T47D (cell line): ENCODE data around the gene TBX10.
"Not testable (repeated sequence)": the region's sequence is repeated elsewhere in the genome, so short reads cannot be mapped to it uniquely, and the experiment has no call there.

Source experiments
- DNase-seq, 2 experiments: peaks; one replicate each; pipeline versions ENCODE4 v3.0.0 to v3.0.0-alpha.2; 2011 to 2012; ENCODE audit warnings: low read depth in 1 of 2, low spot score in 1 of 2
- JUND ChIP-seq: IDR thresholded peaks from 2 replicates; pipeline ENCODE4 v1.6.1; 2012; ENCODE audit warnings: low read depth
- in situ Hi-C: cut with HindIII; loops from 2 replicates; pipeline ENCODE4 v1.10.0; 2016; ENCODE audit warnings: low sequenced_read_pairs, low pct_unique_long_range_greater_than_20kb

TBX10 gene

DNA sequence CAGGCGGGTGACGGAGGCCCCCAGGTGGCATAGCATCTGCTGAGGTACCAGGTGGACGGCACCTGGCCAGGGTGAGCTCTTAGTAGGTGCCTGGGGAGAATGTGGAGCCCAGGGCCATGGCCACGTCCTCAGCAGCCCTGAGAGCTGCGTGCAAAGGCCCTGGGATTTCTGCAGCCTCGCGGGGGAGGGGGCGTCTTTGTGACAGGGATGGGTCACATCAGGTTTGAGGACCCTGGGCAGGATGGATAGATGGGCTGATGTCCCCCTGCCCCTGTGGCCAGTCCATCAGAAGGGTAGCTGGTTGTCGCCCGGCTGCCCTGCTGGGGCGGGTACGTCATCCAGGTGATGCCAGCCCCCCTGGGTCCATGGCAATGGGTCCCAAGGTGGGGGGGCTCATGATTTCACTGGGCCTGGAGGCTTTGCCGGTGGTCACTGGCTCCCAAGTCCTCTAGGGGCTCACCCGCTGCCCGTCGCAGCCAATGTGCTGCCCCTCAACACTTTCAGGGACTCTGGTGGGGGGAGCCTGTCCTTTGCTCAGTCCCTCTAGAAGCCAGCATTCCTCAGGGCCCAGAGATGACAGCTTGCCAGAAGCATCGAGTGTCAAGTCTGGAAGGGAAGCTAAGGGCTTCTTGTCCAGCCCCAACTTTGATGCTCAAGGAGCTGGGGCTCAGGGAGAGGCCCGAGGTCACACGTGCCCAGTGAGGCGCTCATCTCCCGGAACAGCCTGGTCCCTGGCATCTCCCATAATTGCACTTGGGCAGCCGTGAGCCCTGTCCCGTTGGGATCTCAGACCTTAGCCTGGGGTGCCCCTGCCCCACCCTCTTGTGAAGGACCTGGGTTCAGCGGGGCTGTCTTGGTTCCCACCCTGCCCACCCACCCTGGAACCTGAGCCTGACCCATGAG is 777 bp downstream of the TBX10 start:
- no peak for DNase-seq
- in situ Hi-C loops = no loop called here
- TF ChIP-seq JUND = no peak

DNA sequence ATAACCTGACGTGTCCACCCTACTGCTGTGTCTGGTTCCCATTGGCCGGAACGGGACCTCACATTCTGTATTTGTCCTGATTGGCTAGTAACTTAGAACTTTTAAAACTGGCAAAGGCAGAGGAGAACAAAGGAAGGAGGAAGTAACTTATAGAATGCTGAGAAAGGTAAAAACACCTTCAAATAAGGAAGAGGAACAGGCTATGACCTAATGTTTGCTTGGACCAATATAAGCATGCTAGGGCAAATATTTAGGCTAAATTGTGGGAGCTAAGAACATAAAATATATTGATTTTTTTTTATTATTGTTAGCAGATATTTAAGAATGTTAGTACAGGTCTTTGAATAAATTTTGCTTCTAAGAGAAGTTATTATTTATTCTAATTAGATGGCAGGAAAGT is 2.1 kb downstream of the TBX10 start:
- in situ Hi-C loops = not testable (repeated sequence)
- peak in 1 of 2 experiments; percentile 60 for DNase-seq

DNA sequence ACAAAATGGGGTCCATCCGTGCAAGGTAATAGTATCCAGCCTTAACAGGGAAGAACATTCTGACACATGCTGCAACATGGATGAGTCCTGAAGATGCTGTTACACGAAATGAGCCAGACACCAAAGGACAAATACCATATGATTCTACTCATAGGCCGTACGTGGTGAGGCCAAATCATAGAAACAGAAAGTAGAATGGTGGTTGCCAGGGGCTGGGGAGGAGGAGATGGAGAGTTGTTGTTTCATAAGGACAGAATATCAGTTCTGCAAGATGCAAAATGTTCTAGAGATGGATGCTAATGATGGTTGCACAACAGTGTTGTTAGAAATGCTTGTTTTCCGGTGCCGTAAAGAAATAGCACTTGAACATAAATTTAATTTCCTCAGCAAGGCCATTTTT is 2.6 kb downstream of the TBX10 start:
- DNase-seq = no peak
- TF ChIP-seq JUND = no peak
- in situ Hi-C loops = no loop called here

DNA sequence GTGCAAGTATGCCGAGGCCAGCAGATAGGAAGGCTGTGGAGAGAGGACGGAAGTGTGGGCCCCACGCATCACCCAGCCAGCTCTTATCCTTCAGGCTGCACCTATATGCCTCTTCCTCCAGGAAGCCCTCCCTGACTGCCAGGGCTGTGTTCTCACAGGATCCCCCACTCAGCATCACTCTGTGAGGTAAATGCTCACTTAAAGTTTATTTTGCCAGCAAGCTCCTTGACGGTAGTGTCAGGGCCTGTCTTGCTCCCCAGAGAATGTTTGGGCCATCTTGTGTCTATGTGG is 4.4 kb downstream of the TBX10 start:
- in situ Hi-C loops = no loop called here
- TF ChIP-seq JUND = no peak

DNA sequence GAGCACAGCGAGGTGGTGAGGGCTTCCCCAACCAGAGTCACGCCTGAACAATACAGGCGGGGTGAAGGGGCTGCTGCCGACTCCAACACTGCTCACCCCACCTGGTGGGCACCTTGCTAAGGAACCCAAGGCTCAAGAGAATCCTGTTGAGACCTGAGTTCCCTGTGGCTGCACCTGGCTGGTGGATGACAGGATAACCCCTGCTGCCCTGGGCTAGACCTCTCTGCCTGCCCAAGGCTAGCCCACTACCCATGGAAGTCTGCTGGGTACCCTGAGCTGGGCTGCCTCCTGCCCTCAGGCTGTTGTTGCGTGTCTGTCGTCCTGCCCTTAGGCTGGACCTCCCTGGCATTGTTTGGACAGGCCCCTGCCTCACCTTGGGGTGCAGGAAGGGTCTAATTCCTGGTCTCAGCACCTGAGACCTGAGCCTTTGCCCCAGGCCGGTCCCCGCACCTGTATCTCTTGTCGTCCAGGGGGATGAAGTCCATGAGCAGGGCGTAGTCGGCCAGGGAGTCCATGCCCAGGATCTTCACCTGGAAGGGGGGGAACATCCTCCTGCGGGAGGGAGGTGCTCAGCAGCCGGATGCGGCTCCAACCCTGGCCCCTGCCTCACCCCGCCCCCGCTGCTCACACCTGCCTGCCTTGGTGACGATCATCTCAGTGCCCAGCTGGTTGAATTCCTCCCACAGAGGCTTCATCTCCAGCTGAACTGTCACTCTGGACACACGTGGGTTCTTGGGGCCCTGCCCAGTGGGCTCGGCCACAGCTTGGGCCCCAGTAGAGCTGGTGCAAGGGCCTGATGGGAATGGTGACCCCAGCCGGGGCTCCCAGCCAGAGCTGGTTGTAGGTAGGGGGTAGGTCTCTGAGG is 5.0 kb downstream of the TBX10 start:
- no peak for DNase-seq
- TF ChIP-seq JUND = no peak
- in situ Hi-C loops = no loop called here

More for the DNA sequence above, 4.4 kb downstream of the TBX10 start:
- DNase-seq = no peak

DNA sequence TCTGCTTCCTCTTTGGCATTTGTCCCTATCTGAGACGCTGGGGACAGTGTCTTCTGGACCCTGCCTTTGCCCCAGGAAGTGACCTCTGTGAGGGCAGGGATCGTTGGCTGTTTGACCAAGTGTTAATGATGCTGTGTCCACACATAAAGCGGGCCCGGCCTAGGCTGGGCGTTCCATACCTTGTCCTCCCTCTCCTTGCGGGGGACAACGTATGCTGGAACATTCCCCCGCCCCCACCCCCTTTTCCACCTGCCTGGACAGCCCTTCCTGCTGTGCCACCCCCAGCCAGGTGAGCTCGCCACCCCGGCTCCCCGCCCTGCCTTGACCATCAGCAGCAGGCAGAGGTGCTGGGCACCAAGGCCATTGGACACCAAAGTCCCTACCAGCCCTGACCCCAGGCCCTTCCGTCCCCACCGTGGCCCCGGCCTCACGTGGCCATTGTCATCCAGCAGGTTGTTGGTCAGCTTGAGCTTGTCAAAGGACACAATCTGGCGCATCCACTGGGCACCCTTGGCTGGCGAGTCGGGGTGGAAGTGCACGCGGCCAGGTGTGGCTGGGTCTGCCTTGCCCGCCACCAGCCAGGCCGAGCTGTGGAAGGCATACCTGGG is 5.7 kb downstream of the TBX10 start:
- TF ChIP-seq JUND = no peak
- in situ Hi-C loops = no loop called here
- DNase-seq = no peak

DNA sequence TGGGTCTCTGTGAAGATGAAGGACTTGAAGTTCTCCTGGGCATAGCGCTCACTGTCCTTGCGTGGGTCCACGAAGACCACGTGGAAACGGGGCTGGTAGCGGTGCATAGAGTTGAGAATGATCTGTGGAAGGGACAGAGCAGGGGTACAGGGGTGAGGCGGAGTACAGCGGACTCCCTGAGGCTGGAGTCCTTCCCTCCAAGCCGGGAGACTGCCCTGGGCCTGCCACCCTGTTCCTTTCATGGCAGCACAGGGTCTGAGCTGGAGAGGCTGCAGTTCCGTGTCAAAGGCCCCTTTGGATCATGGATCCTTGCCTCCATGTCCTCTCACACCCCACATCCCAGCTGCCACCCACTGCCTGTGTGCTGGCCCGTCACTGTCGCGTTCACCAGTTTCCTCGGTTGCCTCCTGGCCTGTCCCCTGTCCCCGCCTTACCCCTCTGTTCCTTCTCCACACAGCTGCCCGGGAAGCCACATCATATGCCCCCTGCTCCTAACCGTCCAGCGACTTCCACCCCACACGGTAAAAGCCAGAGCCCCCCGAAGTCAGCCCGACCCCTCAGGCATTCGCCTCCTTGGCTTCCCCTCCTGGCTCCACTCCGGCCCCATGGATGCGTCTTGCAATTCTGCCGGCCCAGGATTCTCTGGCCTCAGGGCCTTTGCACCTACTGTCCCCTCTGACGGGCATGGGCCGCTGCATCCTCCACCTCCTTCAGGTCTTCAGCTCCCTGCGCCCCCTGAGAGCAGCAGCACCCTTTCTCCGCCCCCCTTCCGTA is 6.4 kb downstream of the TBX10 start:
- no peak for TF ChIP-seq JUND
- no peak for DNase-seq
- in situ Hi-C loops = no loop called here

DNA sequence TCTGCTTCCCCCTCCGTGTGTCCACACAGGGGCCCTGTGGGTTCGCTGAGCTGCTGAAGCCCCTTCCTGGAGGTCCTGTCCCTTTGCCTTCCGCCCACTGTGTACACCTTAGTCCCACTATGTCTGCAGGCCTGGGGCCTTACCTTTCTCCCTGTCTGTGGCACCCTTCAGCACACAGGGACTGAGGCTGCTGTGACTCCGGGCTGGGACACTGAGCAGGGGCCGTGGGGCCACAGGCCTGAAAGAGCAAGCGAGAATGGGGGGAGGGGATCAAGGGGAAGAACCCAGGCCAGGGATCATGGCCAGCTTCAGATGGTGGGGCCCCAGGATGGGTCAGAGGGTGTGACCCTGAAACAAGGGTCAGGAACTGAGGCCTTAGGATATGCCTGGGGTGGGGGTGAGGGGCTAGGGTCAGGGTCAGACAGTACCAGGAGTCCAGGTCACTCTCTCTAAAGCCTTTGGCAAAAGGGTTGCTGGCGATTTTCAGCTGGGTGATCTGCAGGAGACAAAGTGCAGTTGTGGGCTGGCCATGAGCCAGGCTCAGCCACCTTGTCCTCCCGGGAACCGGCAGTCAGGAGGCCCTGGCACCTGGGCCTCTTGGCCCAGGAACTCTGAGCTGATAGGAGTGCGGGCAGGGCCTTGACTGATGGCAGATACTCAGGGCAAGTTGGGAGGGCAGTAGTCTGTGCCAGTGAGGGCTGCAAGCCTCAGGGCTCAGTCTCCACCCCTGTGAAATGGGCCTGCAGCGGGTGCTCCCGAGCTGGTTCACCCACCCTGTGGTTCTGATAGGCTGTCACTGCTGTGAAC is 7.2 kb downstream of the TBX10 start:
- in situ Hi-C loops = no loop called here
- TF ChIP-seq JUND = no peak
- no peak for DNase-seq

DNA sequence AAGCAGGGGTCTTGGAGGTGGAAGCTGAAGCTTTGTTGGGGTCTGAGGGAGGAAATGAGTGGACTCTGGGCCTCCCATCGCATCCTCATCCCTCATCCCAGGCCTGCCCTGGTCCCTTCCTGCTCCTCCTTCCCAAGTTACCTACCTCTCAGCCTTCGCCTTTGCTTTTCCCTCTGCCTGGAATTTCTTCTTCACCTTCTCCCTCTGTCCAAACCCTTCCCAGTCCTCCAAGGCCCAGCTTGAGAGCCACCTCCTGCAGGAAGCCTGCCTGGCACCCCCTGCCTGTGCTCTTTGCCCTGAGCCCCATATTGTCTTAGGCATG is 7.7 kb downstream of the TBX10 start:
- no peak for DNase-seq
- in situ Hi-C loops = no loop called here

DNA sequence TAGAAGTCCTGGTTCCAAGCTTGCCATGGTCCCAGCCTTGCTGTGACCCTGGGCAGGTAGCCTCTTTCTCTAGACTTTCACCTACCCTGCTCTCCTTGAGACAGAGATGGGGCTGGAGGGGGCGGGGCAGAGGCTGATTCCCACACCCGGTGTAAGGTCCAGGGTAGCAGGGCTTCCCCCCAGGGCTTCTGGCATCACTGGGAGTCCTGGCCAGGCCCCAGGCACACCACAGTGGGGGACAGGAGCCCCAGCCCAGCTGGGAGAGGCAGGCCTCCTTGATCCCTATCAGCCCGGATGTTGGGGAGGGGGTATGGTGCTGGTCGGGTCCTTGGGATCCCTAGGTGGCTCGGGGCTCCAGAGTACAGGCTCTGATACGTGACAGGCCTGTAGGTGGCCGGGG is 8.2 kb downstream of the TBX10 start:
- in situ Hi-C loops = no loop called here
- no peak for TF ChIP-seq JUND
- DNase-seq = no peak

More for the DNA sequence above, 7.7 kb downstream of the TBX10 start:
- TF ChIP-seq JUND = no peak

DNA sequence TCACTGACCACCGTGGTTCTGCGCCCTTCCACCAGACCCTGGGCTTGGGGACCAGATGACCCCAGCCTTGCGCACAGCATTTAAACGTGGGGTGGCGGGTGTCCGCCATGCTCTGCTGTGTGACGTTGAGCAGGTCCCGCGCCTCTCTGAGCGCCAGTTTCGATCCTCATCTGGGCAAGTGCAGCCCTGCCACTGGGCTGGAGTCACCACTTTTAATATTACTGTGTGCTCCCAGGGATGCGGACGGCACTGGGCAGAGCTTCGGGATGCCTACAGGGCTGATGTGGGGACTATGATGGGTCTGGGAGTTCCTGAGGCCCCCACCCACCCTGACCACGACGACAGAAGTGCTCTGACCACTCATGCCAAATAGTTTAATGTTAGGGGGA is 8.6 kb downstream of the TBX10 start:
- TF ChIP-seq JUND = no peak
- no peak for DNase-seq
- in situ Hi-C loops = no loop called here
